Sigmoid colon (tissue), 7 donors: ENCODE results near the gene PPARD. TPM values are rescaled to one million over a fixed set of nuclear protein-coding genes. Genes with fewer than 3 reads are reported as not detected.

Source experiments
- DNase-seq: peaks from one replicate; pipeline ENCODE4 v3.0.0-alpha.2; 2019
- H3K27ac ChIP-seq, 4 donors: fragments of 200-600 bp; sonication (generic); one replicate each; pipeline ENCODE4 v1.5.1; 2016 to 2019; ENCODE audit warnings: mild to moderate bottlenecking in 1 of 4
- H3K27me3 ChIP-seq, 3 donors: fragments of 200-600 bp; sonication (generic); one replicate each; pipeline ENCODE4 v1.5.1; 2019; ENCODE audit warnings: mild to moderate bottlenecking in 1 of 3
- H3K36me3 ChIP-seq, 4 donors: fragments of 200-600 bp; sonication (generic); one replicate each; pipeline ENCODE4 v1.5.1; 2016 to 2019
- H3K4me1 ChIP-seq, 4 donors: fragments of 200-600 bp; sonication (generic); one replicate each; pipeline ENCODE4 v1.5.1; 2017 to 2019
- H3K4me3 ChIP-seq, 4 donors: fragments of 200-600 bp; sonication (generic); one replicate each; pipeline ENCODE4 v1.5.1; 2017 to 2019; ENCODE audit warnings: mild to moderate bottlenecking in 2 of 4, moderate library complexity in 1 of 4
- H3K9me3 ChIP-seq, 4 donors: fragments of 200-600 bp in 3 of 4; sonication (generic) in 3 of 4; one replicate each; pipeline versions ENCODE4 v1.5.1 to v1.6.1; 2013 to 2019
- EP300 ChIP-seq, 4 donors: sonication (generic); formaldehyde crosslinking; IDR thresholded peaks; one replicate each; pipeline ENCODE4 v1.6.1; 2017; ENCODE audit warnings: antibody characterized with exemption in 4 of 4
- POLR2A ChIP-seq, 2 donors: fragments of 450-650 bp; IDR thresholded peaks; one replicate each; pipeline ENCODE4 v1.6.1; 2016; ENCODE audit warnings: antibody characterized with exemption in 2 of 2, mild to moderate bottlenecking in 2 of 2, moderate library complexity in 2 of 2
- POLR2AphosphoS5 ChIP-seq, 4 donors: sonication (generic); formaldehyde crosslinking; IDR thresholded peaks; one replicate each; pipeline ENCODE4 v1.6.1; 2017; ENCODE audit warnings: antibody characterized with exemption in 4 of 4
- WGBS, 2 donors: extraction: QIAGEN DNeasy Blood & Tissue Kit; methylation state at CpG; one replicate each; pipeline ENCODE4 v1.1.7; 2013; 5-methylcytosine and 5-hydroxymethylcytosine counted together
- intact Hi-C: fragments of 100-400 bp; cut with DNase I; formaldehyde crosslinking; loops from one replicate; pipeline ENCODE4 v1.15.1; 2023
- polyA plus RNA-seq, 3 donors: library from polyadenylated mRNA; stranded (reverse); fragments of 200-250 nt; gene quantifications; one replicate each; pipeline ENCODE4 v1.2.3, GENCODE V29; 2013
- total RNA-seq, 4 donors: library from RNA; depleted of rRNA; stranded (reverse); fragments of >200 nt; gene quantifications; one replicate each; pipeline ENCODE4 v1.1.0, GENCODE V29; 2016
- TF ChIP-seq, protein P1 (sequence below), 4 experiments: fragments of 450-650 bp in 3 of 4; fragments of 200-600 bp in 1 of 4; IDR thresholded peaks; one replicate each; pipeline ENCODE4 v1.5.1; 2016 to 2019; ENCODE audit warnings: antibody characterized with exemption in 4 of 4, mild to moderate bottlenecking in 3 of 4, moderate library complexity in 2 of 4
- donor health status: healthy with polysubstance abuse.
- donor health status: Bipolar disorder and iron deficiency.
- donor health status: healthy.

PPARD gene
- total and polyA plus RNA-seq, 7 donors: 5.8 to 75.4 (median 16.8) TPM

DNA sequence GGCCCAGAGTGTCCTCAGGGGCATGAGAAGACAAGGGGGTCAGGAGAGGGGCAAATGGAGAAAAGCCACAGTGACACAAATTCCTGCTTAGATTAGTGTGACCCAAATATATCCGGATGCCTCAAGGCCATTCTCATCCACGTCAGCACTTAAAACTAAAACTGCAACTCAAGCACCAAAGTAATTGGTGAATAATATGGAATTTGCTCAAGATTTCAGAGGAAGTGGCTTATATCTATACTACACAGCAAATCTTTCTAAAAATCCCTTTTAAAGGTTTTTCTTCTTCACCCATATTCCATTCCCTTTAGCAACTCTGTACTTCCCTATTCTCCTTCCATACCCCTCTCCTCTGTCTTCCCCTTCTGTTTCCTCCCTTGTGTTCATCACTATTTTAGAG lies 29.6 kb upstream of the PPARD start:
- Histone ChIP-seq H3K4me3 (no peak overlapping the region), H3K4me1 (peaks cover 0 to 5% (median 4%) of the 10 kb centered on the region in 4 donors), H3K9me3 (no peaks in the 10 kb centered on the region), H3K36me3 (no peaks in the 10 kb centered on the region), H3K27me3 (no peaks in the 10 kb centered on the region), H3K27ac (peak overlapping the region in 1 of 4 donors; percentile 22)
- no peak for DNase-seq
- WGBS, 2 donors: 45 to 61% methylated on average over 2 of the region's 2 CpGs
- TF ChIP-seq POLR2A (IDR thresholded peaks at IDR 0.05) (no peak), EP300 (IDR thresholded peaks at IDR 0.05) (no peak), POLR2AphosphoS5 (IDR thresholded peaks at IDR 0.05) (no peak)
- TF ChIP-seq, protein P1, sequence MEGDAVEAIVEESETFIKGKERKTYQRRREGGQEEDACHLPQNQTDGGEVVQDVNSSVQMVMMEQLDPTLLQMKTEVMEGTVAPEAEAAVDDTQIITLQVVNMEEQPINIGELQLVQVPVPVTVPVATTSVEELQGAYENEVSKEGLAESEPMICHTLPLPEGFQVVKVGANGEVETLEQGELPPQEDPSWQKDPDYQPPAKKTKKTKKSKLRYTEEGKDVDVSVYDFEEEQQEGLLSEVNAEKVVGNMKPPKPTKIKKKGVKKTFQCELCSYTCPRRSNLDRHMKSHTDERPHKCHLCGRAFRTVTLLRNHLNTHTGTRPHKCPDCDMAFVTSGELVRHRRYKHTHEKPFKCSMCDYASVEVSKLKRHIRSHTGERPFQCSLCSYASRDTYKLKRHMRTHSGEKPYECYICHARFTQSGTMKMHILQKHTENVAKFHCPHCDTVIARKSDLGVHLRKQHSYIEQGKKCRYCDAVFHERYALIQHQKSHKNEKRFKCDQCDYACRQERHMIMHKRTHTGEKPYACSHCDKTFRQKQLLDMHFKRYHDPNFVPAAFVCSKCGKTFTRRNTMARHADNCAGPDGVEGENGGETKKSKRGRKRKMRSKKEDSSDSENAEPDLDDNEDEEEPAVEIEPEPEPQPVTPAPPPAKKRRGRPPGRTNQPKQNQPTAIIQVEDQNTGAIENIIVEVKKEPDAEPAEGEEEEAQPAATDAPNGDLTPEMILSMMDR (IDR thresholded peaks at IDR 0.05): no peak
- intact Hi-C loops: no loop called here

DNA sequence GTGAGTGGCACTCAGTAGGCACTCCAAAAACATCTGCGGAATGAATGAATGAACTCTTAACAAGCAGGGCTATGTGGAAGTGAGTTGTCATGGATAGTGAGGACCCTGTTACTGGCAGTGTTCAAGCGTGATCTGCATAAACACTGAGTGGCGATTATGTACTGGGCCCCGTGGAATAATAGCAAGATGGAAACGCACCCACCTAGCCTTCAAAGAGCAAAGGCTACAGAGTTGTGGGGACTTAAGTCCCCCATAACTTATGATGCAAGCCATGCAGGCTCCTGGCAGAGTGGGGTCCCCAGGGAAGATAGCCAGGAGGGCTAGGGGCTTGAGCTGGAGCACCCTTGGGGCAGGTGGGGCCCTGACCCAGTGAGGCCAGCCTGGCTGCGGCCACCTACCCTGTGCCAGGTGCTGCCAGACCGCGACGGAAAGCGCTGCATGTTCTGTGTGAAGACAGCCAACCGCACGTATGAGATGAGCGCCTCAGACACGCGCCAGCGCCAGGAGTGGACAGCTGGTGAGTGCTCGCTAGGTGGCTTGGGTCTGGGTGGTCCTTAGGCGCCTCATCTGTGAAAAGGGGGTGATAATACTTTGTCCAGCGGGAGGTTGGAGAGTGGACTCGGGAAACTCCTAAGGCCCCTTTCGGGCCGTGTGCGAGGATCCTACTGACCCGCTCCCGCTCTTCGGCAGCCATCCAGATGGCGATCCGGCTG lies 24.7 kb upstream of the PPARD start:
- DNase-seq: no peak
- Histone ChIP-seq H3K9me3 (no peaks in the 10 kb centered on the region), H3K4me1 (peaks cover 0 to 14% (median 9%) of the 10 kb centered on the region in 4 donors), H3K4me3 (peak overlapping the region; percentile 16 to 56 (median 48)), H3K27ac (peak overlapping the region; percentile 63 to 72 (median 68)), H3K27me3 (no peaks in the 10 kb centered on the region), H3K36me3 (no peaks in the 10 kb centered on the region)
- 26 to 63% methylated on average over 28 of the region's 28 CpGs for WGBS, 2 donors
- intact Hi-C loops: no loop called here
- TF ChIP-seq POLR2A (IDR thresholded peaks at IDR 0.05): no peak
- TF ChIP-seq EP300 (IDR thresholded peaks at IDR 0.05): no peak
- TF ChIP-seq POLR2AphosphoS5 (IDR thresholded peaks at IDR 0.05): no peak
- TF ChIP-seq, protein P1 (IDR thresholded peaks at IDR 0.05): no peak

DNA sequence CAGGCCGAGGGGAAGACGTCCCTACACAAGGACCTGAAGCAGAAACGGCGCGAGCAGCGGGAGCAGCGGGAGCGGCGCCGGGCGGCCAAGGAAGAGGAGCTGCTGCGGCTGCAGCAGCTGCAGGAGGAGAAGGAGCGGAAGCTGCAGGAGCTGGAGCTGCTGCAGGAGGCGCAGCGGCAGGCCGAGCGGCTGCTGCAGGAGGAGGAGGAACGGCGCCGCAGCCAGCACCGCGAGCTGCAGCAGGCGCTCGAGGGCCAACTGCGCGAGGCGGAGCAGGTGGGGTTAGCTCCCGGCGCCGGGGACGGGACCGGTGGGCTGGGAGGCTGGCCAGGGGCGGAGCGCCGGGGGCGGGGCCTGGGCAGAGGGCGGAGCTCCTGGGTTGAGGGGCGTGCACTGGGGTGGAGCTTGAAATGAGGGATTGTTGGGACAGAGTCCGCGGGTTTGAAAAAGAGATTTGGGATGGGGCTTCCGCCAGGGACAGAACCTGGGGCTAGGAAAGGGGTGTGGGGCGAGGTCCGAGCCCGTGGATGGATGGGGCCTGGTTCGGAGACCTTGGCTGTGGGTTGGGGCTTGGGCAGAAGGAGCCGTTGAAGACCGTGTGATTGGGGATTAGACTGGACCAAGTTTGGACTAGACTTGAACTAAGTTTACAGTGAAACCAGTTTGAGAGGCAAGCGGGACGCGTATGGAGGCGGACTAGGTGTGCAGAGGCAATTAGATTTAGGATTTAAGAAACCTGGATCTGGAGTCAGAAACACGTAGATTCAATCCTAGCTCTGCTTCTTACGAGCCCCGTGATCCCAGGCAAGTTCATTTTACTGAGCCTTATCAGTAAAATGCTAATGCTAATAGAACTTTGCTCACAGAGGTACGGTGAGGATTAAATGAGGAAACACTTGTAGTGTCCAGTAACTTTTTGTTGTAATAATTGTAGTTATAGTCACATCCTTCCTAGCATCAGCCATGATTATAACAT lies 23.9 kb upstream of the PPARD start:
- Histone ChIP-seq H3K9me3 (no peaks in the 10 kb centered on the region), H3K4me3 (peak overlapping the region; percentile 16 to 56 (median 48)), H3K36me3 (no peaks in the 10 kb centered on the region), H3K4me1 (peaks cover 0 to 14% (median 9%) of the 10 kb centered on the region in 4 donors), H3K27ac (peak overlapping the region; percentile 63 to 72 (median 68)), H3K27me3 (no peaks in the 10 kb centered on the region)
- peak; percentile 90 for DNase-seq
- intact Hi-C loops: no loop called here
- 12 to 56% methylated on average over 55 of the region's 55 CpGs for WGBS, 2 donors
- peak in 1 of 4 donors; percentile 55 for TF ChIP-seq POLR2AphosphoS5 (IDR thresholded peaks at IDR 0.05)
- TF ChIP-seq POLR2A (IDR thresholded peaks at IDR 0.05): no peak

DNA sequence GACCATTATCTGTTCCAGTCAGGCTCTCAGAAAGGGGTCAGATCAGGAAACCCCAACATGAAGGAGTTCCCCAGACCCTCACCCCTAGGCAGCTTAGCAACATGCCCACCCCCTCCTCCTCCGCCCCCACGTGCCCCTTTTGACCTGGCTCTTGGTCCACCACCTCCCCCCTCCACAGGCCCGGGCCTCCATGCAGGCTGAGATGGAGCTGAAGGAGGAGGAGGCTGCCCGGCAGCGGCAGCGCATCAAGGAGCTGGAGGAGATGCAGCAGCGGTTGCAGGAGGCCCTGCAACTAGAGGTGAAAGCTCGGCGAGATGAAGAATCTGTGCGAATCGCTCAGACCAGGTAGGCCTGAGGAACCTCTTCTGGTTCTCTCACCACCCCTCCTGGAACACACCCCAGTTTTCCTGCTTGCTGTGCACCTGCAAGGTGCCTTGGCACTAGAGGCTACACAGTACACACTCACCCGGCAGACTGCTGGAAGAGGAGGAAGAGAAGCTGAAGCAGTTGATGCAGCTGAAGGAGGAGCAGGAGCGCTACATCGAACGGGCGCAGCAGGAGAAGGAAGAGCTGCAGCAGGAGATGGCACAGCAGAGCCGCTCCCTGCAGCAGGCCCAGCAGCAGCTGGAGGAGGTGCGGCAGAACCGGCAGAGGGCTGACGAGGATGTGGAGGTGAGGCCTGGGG lies 22.9 kb upstream of the PPARD start:
- 92 to 93% methylated on average over 20 of the region's 20 CpGs for WGBS, 2 donors
- H3K36me3 ChIP-seq: no peaks in the 10 kb centered on the region

More for the DNA sequence above, 22.9 kb upstream of the PPARD start:
- H3K27me3 ChIP-seq: no peaks in the 10 kb centered on the region
- no peak overlapping the region for H3K27ac ChIP-seq
- peaks cover 0 to 14% (median 9%) of the 10 kb centered on the region in 4 donors for H3K4me1 ChIP-seq
- DNase-seq: no peak
- intact Hi-C loops: no loop called here
- no peaks in the 10 kb centered on the region for H3K9me3 ChIP-seq
- no peak overlapping the region for H3K4me3 ChIP-seq
- TF ChIP-seq EP300 (IDR thresholded peaks at IDR 0.05) (no peak), POLR2A (IDR thresholded peaks at IDR 0.05) (no peak), POLR2AphosphoS5 (IDR thresholded peaks at IDR 0.05) (no peak)
- TF ChIP-seq, protein P1 (IDR thresholded peaks at IDR 0.05): no peak
